DOHH2 (cell line): ENCODE results near the gene AWAT2.

Experiments used
- EZH2phosphoT487 ChIP-seq: fragments of 200-600 bp; sonication (generic); IDR thresholded peaks from 2 replicates; pipeline ENCODE4 v1.6.1; 2017; ENCODE audit warnings: borderline replicate concordance, mild to moderate bottlenecking, antibody characterized with exemption, low read length, moderate library complexity, mixed read lengths
- TF ChIP-seq, protein P1 (sequence below): fragments of 200-600 bp; sonication (generic); IDR thresholded peaks from one replicate; pipeline ENCODE4 v1.5.1; 2014; ENCODE audit warnings: antibody characterized with exemption, mild to moderate bottlenecking, low read depth, low read length; ENCODE audit not compliant: poor library complexity, severe bottlenecking

DNA sequence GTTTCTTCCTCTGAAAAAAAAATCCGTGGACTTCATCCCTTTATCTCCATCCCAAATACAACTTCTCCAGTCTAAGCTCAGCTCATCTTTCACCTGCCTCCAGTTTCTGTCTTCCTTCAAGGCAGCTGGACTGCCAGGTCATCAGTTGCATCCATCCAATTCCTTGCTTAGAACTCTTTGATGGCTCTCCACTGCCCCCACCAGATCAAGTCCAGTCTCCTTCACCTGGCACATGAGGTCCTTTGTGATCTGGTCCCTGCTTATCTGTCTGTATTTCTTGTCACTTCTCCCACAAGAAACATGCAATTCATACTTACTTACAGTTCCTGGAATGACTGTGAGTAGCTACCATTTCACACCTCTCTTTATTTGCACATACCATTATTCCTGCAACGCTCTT, 46.3 kb upstream of the AWAT2 start:
- TF ChIP-seq, protein P1, sequence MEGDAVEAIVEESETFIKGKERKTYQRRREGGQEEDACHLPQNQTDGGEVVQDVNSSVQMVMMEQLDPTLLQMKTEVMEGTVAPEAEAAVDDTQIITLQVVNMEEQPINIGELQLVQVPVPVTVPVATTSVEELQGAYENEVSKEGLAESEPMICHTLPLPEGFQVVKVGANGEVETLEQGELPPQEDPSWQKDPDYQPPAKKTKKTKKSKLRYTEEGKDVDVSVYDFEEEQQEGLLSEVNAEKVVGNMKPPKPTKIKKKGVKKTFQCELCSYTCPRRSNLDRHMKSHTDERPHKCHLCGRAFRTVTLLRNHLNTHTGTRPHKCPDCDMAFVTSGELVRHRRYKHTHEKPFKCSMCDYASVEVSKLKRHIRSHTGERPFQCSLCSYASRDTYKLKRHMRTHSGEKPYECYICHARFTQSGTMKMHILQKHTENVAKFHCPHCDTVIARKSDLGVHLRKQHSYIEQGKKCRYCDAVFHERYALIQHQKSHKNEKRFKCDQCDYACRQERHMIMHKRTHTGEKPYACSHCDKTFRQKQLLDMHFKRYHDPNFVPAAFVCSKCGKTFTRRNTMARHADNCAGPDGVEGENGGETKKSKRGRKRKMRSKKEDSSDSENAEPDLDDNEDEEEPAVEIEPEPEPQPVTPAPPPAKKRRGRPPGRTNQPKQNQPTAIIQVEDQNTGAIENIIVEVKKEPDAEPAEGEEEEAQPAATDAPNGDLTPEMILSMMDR = no peak
- no peak for TF ChIP-seq EZH2phosphoT487
